ENCODE results near the gene SOHLH1.

SOHLH1 gene

DNA sequence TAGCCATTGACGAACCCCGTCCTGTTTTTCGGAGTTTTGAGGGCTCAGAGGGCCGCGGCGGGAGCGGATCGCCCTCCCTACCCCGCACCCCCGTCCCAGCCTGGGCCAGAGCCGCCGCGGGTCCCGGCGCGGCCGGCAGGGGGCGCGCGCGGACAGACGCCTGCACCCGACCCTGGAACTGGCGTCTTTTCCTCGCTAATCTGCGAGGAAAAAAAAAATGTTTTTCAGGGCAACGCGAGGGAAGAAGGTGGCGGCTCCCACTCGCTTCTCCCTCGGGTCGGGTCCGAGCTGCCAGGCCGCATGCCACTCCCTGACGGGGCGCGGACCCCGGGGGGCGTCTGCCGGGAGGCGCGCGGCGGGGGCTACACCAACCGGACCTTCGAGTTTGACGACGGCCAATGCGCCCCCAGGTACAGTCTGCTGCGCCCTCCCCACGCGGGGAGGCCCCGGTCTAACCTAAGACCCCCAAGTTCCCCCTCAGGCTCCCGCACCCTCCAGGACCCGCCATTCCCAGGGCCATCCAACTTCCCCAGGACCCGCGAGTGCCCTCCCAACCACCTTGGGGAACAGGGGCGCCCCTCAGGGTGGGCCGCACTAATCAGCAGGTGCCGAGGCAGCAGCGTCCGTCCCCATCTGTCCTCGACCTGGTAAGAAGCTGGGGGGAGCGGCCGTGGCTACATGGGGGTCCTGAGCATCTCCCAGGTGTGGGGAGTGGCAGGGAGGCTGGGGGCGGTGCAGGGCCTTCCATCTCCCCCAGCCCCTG, 2.9 kb upstream of the SOHLH1 start, which contains the start of gene KCNT1:
Gene KCNT1 (plus strand): TSS at position 227 of the 763 bp plus-strand sequence. CDS start 74 bp downstream, at position 301.
- DNase-seq (ENCODE audit: low read depth) = peak; percentile 5

DNA sequence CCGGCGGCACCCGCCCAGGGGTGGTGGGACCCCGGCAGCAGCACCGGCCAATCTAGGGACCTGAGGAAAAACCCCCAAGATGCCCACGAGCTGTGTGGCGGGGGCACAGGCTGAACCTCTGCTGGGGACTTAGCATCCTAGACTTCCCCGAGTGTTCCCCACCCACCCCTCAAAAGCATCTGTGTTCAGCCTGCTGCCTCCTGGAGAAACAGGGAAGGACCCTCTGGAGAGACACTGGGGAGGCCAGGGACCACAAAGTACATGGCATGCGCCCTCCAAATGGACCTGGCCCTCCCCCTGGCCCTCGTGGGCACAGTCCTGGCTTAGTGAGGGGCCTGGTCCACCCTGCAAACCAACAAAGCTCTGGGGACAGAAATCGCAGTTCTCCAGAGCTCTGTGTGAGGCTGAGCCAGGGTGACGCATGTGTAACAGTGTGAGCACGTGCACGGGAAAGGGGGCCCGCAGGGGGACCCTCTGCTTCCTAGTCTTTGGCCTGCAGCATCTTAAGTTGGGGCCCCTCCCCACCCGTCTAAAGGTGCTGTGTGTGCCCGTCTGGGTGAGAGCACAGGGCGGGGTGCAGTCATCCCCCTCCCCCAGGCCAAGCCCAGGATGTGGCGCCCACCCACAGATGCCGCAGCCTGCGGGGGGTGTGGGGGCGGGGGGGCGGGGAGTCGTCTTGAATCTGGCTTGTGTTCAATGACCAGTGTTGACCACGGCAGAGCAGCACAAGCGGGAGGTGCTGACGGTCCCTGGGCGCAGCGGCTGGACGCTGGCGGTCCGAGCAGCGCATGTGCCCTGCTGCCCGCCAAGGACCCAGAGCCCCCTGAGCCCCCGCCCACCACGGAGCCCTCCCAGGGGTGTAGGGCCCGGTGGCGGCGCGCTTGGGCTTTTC, 2.0 kb upstream of the SOHLH1 start:
- no peak for DNase-seq (ENCODE audit: low read depth)

DNA sequence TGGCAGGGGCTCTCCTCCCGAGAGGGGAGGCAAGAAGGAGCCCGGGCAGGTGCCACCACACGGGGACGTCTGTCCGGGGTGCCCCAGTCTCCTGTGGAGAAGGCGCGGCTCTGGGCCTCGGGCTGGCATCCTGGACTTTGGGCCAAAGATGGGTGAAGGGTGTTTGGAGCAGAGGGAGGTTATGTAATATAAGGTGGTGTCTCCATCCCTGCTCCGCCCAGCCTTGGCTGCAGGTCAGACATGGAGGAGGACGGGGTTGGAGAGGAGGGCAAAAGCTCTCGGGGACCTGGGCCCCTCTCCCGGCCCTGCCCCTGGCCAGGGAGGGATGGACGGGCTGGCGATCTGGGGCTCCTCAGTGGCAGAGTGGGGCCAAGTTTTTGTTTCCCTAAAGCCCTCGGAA, 1.2 kb upstream of the SOHLH1 start:
- DNase-seq (ENCODE audit: low read depth) = no peak

DNA sequence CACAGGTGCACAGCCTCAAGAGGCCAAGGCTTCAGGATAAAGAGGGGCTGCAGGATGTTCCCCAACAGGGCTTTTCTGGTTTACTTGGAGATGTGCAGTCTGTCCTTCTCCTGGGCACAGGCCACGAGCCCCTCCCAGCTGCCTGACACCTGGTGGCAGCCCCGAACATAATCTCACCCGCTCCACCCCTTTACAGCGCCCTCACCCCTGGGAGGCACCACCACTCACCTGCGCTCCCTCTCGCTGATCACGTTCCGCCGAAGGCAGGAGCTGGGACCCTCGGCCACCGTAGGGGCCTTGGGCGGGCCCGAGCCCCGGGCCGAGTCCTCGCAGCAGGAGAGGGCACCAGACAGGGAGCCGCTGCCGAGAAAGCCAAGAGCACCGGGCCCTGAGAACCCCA, 514 bp downstream of the SOHLH1 start:
- DNase-seq (ENCODE audit: low read depth) = no peak

DNA sequence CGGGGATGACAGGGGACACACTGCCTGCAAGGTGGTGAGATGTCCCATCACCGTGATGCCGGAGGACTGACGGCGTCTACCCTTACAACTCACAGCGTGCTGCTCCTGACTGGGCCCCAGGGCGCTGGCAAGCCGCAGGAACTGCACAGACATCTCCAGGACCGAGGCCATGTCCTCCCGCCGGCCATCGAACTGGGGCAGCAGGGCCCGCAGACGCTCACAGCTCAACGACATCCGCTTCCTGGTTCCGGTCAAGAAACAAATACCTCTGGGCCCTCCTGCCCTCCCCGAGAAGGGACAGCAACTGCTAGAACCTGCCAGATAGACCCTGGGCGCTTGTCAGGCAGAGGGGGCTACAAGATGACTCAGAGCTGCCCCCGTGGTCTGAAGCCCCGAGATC, 1.0 kb downstream of the SOHLH1 start:
- no peak for DNase-seq (ENCODE audit: low read depth)

DNA sequence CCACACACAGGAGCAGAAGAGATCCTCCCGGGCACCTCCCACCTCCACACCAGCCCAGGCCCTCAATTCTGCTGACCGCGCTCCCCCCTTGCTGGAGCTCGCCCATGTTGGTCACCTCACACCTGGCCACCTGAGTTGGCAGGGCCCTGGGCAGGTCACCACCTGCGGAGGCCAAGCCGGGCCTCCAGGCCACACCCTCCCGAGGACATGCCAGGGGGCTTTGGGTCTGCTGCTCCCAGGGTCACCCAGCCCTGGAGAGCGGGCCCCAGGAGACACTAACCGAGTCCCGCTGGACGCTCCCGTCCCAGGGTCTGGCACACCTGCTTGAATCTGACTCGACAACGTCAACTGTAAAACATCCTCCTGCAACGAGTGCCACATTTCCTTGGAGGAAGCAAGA, 2.1 kb downstream of the SOHLH1 start:
- DNase-seq (ENCODE audit: low read depth) = no peak

DNA sequence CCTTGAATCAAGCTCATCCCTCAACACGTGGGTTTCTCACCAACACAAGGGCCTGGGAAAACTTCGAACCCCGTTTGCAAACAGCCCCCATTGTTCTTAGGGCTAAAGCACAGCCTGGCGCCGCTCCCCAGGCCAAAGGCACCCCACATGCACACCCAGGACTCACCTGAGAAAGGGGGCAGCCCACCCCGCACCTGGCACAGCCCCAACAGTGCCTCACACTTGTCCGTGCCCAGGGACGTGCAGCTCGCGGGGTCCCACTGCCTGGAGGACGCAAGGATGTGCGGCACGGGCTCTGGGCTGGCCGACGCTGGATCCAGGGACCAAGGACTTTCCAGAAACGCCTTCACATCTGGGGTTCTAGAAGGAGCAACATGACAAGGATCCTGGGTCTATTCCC, 2.8 kb downstream of the SOHLH1 start:
- DNase-seq (ENCODE audit: low read depth) = no peak

DNA sequence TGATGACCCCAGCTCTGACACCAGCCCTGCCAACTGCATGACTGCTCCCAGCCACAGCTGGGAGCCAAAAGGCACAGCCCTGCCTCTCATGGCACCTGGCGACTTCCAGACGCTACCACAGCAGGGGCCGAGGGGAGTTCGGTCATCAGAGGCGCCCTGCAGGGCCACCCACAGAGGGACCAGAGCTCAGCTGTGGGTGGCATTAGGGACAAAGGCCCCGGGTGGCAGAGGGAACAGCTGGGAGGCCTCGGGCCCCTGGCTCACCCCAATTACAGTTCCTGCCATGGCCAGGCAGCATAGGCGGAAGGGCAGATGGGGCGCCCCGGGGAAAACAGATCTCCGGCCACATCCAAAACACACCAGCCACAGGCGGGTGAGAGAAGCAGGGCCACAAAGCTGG, 3.6 kb downstream of the SOHLH1 start:
- DNase-seq (ENCODE audit: low read depth) = no peak

DNA sequence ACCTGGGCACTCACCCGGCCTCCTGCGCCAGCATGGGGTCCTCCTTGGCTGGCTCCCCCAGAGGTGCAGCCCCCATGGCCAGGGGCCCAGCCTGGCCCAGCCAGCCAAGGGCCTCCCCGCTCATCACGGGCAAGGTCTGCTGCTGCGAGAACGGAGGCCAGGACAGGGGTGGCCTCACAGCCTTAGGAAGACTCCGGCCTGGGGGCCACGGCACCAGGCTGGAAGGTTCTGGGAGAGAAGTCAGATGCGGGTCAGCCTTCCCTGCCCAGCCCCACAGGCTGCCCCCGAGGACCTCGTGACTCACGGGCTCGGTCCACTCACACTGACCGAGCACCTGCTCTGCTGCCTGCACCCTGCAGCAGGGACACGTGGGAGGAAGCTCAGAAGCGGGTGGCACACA, 4.2 kb downstream of the SOHLH1 start:
- DNase-seq (ENCODE audit: low read depth) = no peak

DNA sequence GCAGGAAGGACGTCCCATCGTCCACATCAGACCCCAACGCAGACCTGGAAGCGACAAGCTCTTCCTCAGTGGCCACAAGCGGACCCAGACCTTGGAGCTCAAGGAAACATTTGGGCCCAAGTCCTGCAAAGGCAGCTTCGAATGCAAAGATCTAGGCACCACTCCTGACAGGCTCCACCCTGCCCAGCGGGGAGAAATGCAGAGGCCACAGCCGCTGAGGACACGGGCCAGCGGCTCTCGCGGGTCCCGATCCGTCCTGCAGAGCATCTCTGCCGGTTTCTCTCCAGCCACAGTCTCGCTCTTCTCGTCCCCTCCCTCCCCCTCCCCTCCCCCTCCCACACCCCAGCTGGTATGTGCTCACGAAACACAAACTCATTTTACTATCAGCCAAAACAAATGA, 4.9 kb downstream of the SOHLH1 start:
- no peak for DNase-seq (ENCODE audit: low read depth)

DNA sequence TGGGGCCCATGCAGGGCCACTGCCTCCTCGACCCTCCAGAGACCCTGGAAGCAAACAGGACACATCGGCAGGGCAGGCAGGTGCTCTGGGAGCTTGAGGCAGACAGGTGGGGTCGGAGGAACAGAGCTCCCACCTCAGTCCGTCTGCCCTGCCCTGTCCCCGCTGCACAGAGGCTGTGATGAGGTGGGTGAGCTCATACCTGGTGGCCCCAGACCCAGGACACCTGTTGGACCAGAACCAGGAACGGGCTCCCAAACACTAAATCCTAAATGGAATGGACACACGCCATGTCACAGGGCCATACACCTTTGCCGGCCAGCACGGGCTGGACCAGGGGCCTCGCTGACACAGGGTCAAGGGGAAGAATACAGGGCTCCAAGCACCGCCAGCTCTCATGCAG, 5.5 kb downstream of the SOHLH1 start:
- no peak for DNase-seq (ENCODE audit: low read depth)

DNA sequence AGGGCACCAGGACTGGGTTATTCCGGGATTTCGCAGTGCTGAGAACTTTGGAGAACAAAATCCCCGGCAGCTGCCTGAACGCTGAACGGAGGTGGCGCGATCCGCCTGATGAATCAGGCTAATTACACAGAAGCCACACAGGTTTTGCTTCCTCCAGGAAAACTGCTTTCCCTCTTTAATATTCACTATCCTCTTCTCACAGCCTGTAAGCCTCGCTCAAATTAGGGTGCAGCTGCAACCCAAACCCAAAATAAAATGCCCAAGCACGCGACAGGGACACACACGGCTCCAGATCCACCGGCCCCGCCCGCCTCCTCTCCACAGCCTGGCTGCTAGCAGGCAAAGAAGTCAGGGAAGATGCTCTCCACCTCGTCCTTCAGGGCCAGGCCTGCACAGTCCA, 6.0 kb downstream of the SOHLH1 start:
- DNase-seq (ENCODE audit: low read depth) = no peak

DNA sequence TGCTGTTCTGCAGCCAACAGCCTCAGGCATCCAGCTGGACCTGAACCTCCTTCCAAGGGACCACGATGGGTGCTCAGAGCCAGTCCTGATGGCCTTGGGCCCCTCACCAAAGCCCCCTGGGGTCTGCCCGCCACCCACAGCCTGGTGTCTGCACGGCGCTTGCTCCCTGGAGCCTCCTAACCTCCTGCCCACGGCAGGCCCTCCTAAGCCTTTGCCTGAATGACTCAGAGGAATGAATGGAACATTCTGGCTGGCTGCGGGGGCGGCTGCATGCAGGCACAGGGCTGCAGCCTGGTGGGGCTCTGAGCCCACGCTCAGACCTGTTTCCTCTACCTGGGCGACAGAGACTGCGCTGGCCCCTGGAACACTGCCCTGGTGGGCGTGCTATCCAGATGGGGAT, 6.9 kb downstream of the SOHLH1 start:
- DNase-seq (ENCODE audit: low read depth) = no peak

DNA sequence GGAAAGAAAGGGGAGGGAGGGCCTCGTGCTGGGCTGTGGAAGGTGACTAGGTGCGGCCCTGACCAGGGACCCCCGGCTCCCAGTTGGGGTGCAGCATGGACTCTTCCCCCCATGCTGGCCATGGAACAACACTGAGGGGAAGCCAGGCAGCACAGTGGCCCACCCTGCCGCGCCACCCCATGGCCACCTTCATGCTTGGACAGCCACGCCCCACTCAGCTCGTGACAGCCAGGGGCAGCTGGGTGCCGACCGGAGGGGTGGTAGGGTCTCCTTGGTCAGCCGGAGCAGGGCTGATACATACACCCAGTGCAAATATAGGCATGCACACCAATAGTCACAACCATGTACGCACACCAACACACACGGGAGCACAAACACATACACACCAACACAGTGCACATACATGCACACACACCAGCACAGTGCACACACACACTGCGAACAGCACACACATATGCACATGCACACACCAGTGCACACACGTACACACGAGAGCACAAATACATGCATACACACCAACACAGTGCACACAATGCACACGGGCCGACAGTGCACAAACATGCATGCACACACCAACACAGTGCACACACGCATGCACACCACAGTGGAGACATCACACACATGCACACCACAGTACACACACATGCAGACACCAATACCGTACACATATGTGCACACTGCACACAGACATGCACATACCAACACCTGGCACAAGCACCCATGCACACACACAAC, 8.3 kb downstream of the SOHLH1 start:
- no peak for DNase-seq (ENCODE audit: low read depth)

DNA sequence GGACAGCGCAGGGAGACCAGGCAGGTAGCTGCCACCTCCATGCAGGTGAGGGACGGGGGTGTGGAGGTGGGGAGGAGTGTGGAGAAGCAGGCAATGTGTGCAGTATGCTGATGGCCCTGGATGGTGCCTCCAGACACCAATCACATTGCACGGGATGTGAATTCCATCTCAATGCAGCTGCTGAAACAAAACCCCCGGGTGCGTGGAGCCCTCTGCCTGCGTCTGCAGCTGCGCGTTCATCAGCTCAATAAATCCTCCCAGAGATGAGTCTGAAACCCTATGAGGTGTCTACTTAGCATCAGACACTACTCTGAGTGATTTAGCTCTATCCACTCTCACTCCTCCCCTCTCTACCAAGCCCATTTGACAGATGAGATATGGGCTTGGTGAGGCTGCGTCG, 10.3 kb downstream of the SOHLH1 start:
- no peak for DNase-seq (ENCODE audit: low read depth)

DNA sequence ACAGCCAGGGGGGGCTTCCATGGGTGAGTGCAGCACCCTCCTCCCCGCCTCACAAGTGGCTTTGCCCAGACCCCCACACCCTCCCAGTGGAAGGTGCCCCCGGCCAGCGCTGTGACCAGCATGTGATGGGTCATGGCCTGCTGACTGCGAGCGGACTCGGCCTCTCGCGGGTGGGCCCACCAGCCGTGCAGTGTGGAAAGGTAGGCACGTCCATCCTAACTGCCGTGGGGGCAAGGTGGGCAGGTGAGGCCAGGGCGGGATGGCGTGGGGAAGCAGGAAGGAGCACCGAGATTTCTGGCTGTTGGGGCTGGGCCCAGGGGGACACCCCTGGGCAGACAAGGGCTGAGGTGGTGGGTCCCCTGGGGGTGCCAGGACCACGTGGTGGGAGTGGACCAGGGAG, 12.1 kb downstream of the SOHLH1 start:
- DNase-seq (ENCODE audit: low read depth) = no peak

DNA sequence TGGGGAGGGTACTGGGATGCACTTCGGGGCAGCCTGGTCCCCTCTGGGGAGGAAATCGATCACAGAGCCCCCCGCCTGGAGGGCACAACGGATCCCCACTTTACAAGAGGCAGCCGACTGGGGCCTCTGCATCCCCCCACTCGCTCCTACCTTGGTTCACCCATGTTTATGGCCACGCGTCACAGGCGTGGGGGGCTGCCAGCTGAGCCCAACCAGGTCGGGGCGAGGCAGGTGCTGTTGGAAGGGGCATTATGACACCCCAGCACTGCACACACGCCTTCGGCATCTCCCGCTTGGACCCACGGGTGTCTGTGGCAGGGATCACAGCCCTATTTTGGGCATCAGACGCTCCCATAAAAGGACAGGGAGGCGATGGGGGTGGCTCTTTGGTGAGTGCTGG, 14.6 kb downstream of the SOHLH1 start:
- no peak for DNase-seq (ENCODE audit: low read depth)

DNA sequence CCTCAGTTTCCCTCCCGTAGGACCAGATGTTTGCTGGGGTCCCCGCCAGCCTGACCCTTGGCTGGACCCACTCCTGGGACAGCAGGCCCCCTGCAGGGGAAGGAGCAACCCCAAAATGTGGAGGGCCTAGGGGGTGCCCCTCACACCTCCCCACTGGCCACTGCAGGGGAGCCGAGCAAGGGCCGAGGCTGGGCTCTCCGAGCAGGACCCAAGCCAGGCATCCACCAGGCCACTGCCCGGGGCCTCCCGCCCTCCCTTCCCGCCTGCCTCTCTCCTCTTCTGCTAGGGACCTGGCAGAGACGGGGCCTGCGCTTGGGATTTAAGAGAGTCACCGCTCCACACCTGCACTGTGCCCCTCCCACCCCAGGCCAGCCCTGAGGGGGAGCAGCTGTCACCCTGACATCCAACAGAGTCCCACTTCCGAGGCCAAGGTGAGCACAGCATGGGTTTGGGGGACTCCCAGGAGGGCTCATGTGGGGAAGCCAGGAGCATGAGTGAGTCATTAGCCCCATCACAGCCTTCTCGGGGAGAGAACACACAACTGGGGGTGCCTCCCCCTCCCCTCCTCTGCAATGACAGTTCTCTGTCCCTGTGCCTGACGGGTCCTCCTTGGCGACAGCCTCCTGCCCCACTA, 15.8 kb downstream of the SOHLH1 start:
- DNase-seq (ENCODE audit: low read depth) = no peak

DNA sequence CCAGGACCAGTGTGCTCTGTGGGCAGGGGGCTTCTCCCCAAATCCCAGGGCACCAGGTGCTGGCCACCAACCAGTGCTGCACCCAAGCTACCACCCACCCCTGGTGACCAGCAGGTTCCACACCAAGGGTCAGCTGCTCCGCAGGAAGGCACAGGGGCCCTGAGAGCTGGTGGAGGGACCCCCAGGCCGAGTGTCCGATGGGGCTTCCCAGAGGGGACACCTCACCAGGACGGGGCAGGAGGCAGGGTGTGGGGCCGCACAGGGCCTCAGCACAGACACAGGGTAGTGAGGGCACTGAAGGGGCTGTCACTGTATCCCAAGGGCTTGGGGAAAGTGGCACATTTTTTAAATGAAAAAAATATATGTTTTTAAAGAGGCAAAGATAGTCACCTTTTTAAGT, 18.1 kb downstream of the SOHLH1 start:
- DNase-seq (ENCODE audit: low read depth) = no peak

DNA sequence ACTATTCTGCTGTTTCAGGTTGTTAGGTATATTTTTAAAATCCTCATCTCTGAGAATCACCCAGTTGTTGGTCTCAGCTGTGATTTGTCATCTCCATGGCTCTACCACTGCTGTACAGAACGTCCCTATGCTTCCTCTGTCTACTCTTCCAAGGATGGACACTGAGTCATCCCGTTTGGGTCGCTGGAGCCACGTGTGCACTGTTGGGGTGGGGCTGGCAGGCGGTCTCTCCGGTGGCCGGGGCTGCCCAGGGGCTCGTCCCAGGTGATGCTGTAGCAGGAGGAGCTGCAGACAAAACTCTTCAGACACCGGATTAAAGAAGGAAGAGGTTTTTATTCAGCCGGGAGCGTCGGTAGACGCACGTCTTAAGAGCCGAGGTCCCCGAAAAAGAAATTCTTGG, 19.2 kb downstream of the SOHLH1 start:
- DNase-seq (ENCODE audit: low read depth) = no peak

DNA sequence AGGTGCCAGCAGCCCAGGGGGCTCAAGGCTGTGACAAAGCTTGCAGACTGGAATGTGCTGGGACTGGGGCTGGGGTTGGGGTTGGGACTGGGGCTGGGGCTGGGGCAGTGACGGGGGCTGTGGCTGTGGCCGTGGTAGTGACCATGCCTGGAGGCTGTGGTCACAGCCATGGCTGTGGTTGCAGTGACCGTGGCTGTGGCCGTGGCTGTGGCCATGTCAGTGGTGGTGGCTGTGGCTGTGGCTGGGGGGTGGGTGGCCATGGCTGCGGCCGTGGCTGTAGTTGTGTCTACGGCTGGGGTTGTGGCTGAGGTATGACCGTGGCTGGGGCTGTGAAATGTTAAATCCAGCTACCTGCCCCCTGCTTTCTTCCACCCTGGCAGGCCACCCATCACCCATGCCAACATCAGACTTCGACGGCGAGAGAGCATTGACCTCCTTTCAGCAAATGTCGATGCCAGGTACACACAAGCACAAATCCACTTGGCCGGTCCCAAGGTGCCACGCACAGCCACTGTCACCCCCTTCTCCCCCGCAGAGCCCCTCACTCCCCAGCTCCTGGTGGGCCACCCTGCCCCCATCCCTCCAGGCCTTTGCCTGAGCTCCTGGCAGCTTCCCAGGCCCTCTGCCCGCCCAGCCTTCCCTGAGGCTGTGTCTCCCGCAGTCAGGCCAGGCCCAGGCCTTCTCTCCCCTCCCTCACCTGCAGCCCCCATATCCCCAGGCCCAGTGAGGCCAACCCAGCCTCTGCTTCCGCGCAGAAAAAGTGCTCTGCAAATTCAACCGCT, 20.9 kb downstream of the SOHLH1 start:
- DNase-seq (ENCODE audit: low read depth) = no peak
